ENCODE data around the gene ETV6.

DNA sequence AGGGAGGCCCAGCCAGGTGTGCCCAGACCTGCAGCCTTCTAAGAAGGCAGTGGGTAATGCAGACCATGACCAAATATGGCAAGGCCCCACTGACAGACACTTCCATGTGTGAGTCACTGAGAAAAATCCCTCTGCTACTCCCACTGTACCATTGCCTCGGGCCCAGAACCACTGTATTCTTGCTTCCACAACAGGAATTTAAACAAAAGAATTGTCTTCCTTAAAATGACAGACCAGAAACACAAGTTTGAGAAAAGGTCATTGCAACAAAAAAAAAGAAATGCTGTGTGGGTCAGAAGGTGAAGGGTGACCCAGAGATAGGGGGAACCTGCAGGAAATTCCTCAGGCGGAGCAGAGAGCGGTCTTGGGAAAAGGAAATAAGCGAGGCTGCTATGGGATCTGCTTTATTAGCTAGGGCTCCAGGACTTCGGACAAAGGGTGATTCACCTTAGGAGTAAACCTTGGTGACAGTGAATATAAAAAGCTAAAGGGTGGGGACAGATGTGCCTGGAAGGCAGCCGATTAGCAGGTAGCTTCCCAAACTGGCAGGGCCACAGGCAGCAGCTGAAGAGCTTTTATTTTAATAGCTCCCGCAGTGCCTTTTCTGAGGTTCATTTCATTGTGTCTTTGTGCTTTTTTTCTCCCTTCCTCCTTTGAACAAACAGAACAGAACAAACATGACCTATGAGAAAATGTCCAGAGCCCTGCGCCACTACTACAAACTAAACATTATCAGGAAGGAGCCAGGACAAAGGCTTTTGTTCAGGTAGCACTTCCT lies 236.0 kb downstream of the ETV6 start:
- TF ChIP-seq POLR2AphosphoS5 (IDR thresholded peaks at IDR 0.05; ENCODE audit: low read depth, low read length) (no peak), SIN3A (IDR thresholded peaks at IDR 0.05; ENCODE audit: borderline replicate concordance, insufficient read depth, low read depth, low read length) (no peak)
- TF ChIP-seq, protein P1, sequence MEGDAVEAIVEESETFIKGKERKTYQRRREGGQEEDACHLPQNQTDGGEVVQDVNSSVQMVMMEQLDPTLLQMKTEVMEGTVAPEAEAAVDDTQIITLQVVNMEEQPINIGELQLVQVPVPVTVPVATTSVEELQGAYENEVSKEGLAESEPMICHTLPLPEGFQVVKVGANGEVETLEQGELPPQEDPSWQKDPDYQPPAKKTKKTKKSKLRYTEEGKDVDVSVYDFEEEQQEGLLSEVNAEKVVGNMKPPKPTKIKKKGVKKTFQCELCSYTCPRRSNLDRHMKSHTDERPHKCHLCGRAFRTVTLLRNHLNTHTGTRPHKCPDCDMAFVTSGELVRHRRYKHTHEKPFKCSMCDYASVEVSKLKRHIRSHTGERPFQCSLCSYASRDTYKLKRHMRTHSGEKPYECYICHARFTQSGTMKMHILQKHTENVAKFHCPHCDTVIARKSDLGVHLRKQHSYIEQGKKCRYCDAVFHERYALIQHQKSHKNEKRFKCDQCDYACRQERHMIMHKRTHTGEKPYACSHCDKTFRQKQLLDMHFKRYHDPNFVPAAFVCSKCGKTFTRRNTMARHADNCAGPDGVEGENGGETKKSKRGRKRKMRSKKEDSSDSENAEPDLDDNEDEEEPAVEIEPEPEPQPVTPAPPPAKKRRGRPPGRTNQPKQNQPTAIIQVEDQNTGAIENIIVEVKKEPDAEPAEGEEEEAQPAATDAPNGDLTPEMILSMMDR (IDR thresholded peaks at IDR 0.05) = no peak

All from Panc1 (cell line).